Activated CD4-positive, alpha-beta T cell treated with anti-CD3 and anti-CD28 coated beads, Interleukin-2, Interleukin-6, amounts not matched to agents 100 ng/mL and 50 ng/mL, durations not matched to agents 16 hours and 8 hours (primary cell): ENCODE measurements around the gene PCLAF.
A peak's percentile ranks its signal among the peaks of the same experiment; 100 is the strongest.
"Not testable (repeated sequence)": the region's sequence is repeated elsewhere in the genome, so short reads cannot be mapped to it uniquely, and the experiment has no call there.

Experiments used
- DNase-seq: peaks from one replicate; pipeline ENCODE4 v3.0.0-alpha.2; 2020

The PCLAF gene, protein sequence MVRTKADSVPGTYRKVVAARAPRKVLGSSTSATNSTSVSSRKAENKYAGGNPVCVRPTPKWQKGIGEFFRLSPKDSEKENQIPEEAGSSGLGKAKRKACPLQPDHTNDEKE

GRCh38 chr15:64381000-64381751 lies at the start of gene PCLAF:
Gene PCLAF, minus strand, starts transcription at chr15:64381441. Its CDS starts 70 bp downstream, at chr15:64381371.
- DNase-seq: peak; percentile 99

DNA sequence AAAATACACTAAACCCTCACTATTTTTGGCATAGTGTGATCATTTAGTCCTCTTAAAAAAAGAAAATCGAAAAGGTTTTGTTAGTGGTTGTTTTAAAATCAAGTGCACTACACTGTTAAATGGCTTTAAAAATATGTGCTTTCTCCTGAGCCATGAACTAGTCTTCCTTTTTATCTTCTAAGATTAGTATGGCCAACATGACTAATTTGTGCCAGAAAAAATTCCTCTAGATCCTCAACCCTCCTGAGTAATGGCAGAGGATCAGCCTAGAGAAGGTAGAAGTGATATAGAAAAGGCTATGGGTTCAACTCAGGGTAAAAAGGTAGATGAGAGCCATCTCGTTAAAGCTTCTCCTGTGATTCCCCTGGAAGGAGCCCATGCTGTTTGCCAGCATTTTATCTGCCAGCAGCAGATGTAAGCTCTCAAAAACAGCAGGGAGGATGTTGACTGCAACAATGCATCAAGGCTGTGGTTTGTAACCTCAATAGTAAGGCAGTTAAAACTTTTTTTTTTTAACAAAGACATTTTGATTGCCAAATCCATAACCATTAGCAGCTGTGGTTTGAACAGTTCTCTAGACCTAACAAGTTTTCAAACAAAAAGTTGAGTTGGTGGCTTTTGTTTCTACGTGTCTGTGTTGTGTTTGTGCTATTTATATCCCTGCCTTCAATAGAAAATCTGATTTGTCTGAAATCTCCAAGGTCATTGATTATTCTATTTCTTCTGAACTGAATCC lies 48.9 kb upstream of the PCLAF start:
- DNase-seq: peak; percentile 66

DNA sequence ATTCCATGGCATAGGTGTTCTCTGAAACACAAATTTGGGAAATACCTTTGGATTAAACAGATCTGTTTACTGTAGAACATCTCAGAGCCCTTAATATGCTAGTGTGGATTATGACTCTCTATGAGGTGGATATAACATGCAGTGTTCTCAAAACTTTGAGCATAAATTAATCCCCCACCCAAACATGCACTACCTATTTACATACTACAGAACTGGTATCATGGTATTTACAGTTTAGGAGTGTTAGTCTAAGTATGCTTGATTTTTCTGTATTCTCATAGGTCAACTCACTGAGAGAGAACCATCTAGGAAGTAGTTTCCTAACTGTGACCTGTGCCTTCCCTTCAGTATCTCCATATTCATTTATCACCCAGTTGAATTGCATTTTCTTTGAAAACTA lies 48.2 kb upstream of the PCLAF start:
- peak; percentile 17 for DNase-seq

DNA sequence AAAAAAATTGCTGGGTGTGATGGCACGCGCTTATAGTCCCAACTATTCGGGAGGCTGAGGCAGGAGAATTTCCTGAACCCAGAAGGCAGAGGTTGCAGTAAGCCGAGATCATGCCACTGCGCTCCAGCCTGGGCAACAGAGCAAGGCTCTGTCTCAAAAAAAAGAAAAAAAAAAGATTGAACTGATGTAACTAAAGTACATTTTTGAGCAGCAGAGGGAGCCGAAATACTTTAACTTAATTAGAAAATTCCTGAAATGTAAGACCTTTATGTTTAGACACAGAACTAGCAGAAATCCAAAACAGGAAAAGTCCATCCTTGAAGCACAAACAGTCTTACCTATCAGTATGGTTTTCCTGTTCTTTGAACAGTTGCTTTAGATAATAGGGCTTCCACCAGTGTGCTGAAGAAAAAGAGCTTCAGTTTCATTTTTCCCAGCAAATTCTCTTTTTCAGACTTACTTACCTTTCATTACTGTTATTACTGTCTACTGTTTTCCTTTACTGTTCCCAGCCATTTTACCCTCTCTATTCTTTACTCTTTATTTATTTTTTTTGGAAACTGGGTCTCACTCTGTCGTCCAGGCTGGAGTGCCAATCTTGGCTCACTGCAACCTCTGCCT lies 45.7 kb upstream of the PCLAF start:
- no peak for DNase-seq

DNA sequence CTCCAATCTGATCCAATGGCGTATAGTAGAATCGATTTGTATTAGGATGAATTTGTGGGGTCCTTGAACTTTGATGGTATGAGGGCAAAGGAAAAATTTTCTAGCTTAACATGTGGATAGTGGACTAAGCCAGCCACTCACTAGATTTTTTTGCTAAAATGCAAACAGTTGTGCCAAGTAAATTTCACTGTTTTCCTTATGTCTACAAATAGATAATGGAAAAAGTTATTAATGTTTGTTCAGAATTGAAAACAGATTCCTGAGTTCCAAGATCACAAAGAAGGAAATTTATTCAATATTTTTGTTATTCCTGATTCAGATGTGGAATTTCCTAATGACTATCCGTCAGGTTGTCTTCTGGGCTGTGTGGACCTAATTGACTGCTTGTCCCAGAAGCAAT lies 44.0 kb upstream of the PCLAF start:
- DNase-seq: no peak

GRCh38 chr15:64423970-64424369 lies 42.7 kb upstream of the PCLAF start:
- DNase-seq: no peak

- no peak for DNase-seq
These were observed 41.5 kb upstream of the PCLAF start for GRCh38 chr15:64422697-64423096.

DNA sequence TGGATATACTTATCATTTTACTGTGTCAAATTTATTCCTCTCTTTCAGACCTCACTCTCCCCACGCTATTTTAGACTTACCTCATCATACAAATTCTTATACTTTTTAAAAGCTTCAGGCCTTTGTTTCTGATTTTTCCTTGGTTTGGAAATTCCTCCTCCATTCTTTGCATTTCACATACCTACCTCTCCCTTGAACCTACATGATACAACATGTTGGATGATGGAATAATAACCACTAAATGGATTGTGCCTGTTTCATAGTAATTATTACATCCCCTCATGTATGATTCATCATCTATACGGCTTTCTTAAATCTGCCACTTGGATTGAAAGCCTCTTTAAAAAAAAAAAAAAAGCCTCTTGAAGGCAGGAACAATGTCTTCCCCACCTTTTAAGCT lies 31.0 kb upstream of the PCLAF start:
- no peak for DNase-seq

DNA sequence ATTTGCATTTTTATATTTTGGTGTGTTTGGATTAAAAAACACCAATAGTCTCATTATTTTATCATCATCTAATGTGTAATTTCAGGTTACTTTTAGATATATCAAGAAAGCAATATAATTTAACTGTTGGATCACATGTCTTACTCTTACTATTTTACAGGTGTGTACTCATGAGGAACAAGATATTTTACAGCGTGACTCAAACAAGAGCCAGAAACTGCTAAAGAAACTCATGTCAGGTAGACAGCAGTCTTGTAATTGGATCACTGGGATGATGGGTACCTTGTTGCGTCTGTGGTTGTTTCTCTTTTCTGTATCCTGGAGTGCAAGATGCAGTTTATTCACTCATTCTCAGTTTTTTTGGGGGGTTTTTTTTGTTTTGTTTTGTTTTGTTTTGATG lies 19.3 kb upstream of the PCLAF start:
- DNase-seq: no peak

DNA sequence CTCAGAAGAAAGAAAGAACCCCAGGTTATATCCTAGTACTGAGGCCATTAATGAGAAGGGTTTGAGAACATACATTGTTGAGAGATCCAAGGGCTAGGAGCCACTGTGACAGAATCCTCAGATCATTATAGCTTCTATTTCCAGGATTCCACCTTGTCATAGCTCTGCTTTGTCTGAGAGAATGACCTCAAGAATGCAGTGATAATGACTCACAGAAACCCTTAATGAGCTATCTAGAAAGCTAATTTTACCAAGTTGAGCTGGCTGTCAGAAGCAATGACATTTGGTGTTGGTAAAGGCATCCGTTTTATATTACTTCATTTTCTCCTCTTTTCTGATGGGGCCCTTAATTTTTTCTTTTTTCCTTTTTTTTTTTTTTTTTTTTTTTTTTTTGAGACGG lies 17.3 kb upstream of the PCLAF start:
- DNase-seq: no peak

- DNase-seq: no peak
These were observed 15.5 kb upstream of the PCLAF start for GRCh38 chr15:64396789-64397188.

- not testable (repeated sequence) for DNase-seq
These were observed 11.2 kb upstream of the PCLAF start for GRCh38 chr15:64392471-64392870.

DNA sequence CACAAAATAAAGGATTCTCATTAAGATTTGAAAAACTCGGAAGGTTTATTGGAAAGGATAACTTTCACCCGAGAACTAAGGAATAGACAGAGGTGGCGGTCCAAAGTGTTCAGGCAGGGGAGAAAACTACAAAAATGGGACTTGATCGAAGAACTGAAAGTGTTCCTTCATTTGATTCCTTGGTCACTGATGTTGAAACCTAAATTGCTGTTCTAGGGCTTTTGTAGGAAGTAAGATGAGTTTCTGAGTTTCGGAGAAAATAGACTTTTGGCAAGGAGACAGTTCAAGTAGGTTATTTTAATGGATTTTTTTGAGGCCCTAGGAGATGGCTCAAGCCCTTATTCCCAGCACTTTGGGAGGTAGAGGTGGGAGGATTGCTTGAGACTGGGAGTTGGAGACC lies 7.8 kb upstream of the PCLAF start:
- no peak for DNase-seq

DNA sequence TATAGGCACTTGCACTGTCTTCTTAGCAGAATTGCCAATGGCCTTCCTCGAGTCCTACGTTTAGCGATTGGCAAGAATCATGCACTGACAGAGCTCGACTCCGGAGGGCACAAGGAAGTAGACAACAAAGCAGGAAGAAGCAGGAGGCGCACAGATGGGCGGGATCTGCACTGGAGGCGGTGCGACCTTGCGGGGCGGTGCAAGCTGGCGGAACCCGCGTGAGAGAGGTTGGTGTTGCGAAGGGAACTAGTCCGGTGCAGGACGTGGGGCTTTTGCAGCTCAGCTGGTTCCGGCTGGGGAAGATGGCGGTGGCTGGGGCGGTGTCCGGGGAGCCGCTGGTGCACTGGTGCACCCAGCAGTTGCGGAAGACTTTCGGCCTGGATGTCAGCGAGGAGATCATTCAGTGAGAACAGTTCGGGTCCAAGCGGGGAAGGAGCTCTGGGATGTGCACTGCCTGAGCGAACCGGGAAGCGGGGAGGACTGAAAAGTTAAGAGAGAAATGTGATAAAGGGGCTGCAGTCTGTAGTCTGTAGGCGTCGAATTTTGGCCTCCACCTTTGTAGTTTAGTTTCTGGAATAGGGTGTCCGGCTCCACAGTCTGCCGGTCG lies 6.4 kb upstream of the PCLAF start, which contains the start of gene TRIP4:
TRIP4 (plus strand) TSS at position 275 of the 607 bp plus-strand sequence; CDS start at position 303, 28 bp downstream.
- DNase-seq: peak; percentile 97

GRCh38 chr15:64386291-64386690 lies 5.0 kb upstream of the PCLAF start:
- DNase-seq: no peak

DNA sequence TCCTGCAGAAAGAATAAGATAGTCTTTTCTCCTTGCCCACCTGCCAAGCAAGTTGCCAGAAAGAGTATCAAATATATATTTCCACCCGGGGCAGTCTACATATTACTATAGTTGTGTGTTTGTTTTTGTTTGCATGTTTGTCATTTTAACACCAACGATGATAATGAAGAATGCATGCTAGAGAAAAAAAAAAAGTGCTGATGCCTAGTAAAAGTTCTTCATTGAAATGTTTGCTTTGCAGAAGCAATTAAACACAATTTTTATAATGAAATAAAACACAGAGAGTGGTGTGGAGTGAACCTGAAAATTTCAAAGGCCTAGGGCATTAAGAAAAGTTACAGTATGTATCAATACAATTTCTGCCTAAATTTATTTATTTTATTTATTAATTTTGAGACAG lies 2.5 kb upstream of the PCLAF start:
- DNase-seq: no peak

GRCh38 chr15:64380130-64380870 lies 941 bp downstream of the PCLAF start:
- not testable (repeated sequence) for DNase-seq

DNA sequence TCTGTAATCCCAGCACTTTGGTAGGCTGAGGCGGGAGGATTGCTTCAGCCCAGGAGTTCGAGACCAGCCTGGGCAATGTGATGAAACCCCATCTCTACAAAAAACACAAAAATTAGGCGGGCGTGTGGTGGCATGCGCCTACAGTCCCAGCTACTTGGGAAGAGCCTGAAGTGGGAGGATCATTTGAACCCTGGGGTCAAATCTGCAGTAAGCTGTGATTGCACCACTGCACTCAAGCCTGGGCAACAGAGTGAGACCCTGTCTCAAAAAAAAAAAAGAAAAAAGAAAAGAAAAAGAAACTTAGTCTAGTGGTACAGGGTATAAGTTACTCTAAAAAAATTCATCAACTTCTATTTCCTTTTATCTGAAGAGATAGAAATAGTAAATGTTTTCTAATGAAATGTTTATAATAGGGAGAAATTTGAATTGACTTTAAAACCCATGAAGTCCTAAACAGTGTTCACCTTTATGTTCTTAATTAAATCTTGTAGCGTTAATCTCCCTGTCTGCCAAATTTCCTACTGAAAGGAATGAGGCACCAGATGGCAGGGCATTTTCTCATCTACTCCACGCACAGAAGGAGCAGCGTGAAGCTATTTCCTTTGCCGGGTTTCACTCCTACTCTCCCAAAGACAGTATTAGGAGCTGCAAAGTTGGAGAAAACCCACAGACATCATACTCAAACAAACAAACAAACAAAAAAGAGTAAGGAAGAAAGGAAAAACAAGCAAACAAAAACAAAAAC lies 1.9 kb downstream of the PCLAF start:
- no peak for DNase-seq

- no peak for DNase-seq
These were observed 7.9 kb downstream of the PCLAF start for GRCh38 chr15:64373360-64373759.

DNA sequence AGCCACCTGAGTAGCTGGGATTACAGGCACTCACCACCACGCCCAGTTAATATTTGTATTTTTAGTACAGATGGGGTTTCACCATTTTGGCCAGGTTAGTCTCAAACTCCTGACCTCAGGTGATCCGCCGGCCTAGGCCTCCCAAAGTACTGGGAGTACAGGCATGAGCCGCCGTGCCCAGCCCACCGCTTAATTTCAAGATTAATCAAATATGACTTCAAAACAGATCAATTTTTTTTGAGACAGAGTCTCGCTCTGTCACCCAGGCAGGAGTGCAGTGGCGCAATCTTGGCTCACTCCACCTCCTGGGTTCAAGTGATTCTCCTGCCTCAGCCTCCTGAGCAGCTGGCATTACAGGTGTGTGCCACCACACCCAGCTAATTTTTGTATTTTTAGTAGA lies 9.9 kb downstream of the PCLAF start:
- not testable (repeated sequence) for DNase-seq

DNA sequence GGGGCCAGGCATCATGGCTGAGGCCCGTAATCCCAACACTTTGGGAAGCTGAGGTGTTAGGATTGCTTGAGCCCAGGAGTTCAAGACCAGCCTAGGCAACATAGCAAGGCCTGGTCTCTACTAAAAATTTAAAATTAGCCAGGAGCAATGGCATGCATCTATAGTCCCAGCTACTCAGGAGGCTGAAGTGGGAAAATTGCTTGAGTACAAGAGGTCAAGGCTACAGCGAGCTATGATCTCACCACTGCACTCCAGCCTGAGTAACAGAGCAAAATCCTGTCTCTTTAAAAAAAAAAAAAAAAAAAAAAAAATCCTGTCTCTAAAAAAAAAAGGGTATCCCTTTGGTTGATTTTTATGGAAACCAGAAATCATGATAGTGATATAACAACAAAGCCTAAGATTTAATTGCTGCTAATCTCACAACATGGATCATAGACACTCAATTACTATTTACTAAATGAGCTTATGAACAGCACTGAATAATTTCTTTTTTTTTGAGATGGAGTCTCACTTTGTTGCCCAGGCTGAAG lies 12.1 kb downstream of the PCLAF start:
- DNase-seq: no peak
